SU-DHL-6 (cell line): Measurements from ENCODE around the gene ITPK1.

Source experiments
- CTCF ChIP-seq: fragments of 200-600 bp; sonication (generic); IDR thresholded peaks from one replicate; pipeline ENCODE4 v1.5.1; 2017; ENCODE audit warnings: antibody characterized with exemption, mild to moderate bottlenecking, low read length, moderate library complexity; ENCODE audit not compliant: insufficient read depth, poor library complexity, severe bottlenecking
- EZH2phosphoT487 ChIP-seq: fragments of 200-600 bp; sonication (generic), shearing (Covaris generic); conservative IDR thresholded peaks from 2 replicates; pipeline ENCODE4 v1.6.1; 2018; ENCODE audit warnings: mild to moderate bottlenecking, antibody characterized with exemption, low read length, moderate library complexity, mixed read lengths

DNA sequence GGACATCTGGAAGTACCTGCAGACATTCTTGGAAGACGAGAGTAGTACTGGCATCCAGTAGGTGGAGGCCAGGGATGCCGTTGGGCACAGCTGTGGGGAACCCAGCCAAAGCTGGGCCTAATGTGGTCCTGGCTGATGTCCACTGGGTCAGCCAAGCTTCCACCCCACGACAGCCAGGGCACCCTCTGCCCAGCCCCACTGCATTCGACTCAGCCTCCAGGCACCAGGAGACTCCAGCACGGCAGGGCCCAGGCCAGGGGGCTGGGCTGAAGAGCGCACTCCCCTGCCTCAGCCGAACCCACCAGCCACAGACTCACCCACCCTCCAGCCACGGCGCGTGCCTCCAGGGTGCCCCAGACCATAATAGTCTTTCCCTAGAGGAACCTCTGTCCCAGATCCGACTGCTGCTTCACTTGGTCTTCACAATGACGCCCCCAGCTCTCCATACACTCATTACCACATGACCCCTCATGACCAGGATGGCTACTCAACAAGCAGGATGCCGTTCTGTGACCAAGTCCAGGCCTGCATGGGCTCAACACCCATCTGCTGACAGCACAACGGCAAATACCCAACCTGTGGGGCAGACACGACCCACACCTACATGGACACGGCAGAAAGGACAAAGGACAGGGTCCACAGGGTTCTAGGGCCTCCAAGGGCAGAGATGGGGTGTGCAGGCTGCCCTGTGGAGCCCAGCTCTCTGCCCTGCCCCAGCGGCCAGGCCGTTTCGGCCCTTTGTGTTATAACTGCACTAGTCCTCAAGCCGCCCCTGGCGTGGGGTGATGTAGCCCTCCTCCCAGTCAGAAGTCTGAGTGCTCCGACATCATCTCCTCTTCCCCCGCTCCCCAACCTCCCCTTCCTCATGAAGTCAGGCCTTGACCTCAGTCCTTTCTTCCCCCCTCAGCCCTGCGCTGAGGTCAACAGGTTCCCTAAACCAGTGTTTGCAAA is 22.8 kb downstream of the ITPK1 start:
- no peak for TF ChIP-seq CTCF
- TF ChIP-seq EZH2phosphoT487: no peak
